HCT116 (cell line): ENCODE measurements around the gene UGDH. TPM values are rescaled to one million over a fixed set of nuclear protein-coding genes. Genes with fewer than 3 reads are reported as not detected.

ENCODE experiments used
- ATAC-seq: fragments of 200-7000 bp; cut with Tn5 transposase; 2 replicates; pipeline ENCODE4 v1.9.1; 2020; ENCODE audit warnings: mild to moderate bottlenecking, moderate library complexity
- BruUV-seq: library from RNA; stranded (reverse); fragments of 400-500 nt; replicated peaks from 2 replicates; lab custom pipeline; 2021; lab: Mats Ljungman, UMichigan
- CTCF ChIA-PET: fragments of 300-600 bp; sonication (Branson Sonifier 250); formaldehyde crosslinking; loops from one replicate; lab custom pipeline; 2021; ENCODE audit warnings: antibody characterized with exemption; lab: Charles Lee
- POLR2A ChIA-PET: fragments of 300-600, 350-600 bp; sonication (Branson Sonifier 250); formaldehyde crosslinking; loops from one replicate; lab custom pipeline; 2021; ENCODE audit warnings: antibody characterized with exemption; lab: Charles Lee
- RAD21 ChIA-PET, 2 experiments: fragments of 300-600 bp; sonication (Branson Sonifier 250); formaldehyde crosslinking; loops; one replicate each; lab custom pipeline; 2023; ENCODE audit warnings: low total read pairs in 2 of 2; ENCODE audit not compliant: uncharacterized antibody in 2 of 2, unreplicated experiment in 2 of 2, low non-redundant PET in 1 of 2; lab: Charles Lee
- DNase-seq: peaks from one replicate; pipeline ENCODE4 v3.0.0-alpha.2; 2010; ENCODE audit warnings: low read depth, low spot score
- H2AFZ ChIP-seq: fragments of 200-600 bp; shearing (Covaris generic), sonication (generic); 2 replicates; pipeline ENCODE4 v1.6.1; 2017; ENCODE audit warnings: low read depth, mixed run types, mixed read lengths, antibody characterized with exemption, low read length; ENCODE audit not compliant: poor library complexity, severe bottlenecking
- H3K27ac ChIP-seq: 2 replicates; pipeline ENCODE4 v1.5.1; 2012; ENCODE audit warnings: low read depth, low read length
- H3K27me3 ChIP-seq: fragments of 200-600 bp; sonication (generic); 2 replicates; pipeline ENCODE4 v1.6.1; 2016; ENCODE audit warnings: mixed run types, low read length, mixed read lengths; ENCODE audit not compliant: insufficient read depth
- H3K36me3 ChIP-seq, 2 experiments: fragments of 200-500 bp in 1 of 2; fragments of 200-600 bp in 1 of 2; sonication (Bioruptor generic) in 1 of 2; sonication (generic) in 1 of 2; 2 replicates each; pipeline versions ENCODE4 v1.5.1 to v1.6.1; 2014 to 2016; ENCODE audit warnings: low read length in 2 of 2, inconsistent platforms in 1 of 2, mixed read lengths in 1 of 2, mixed run types in 1 of 2; ENCODE audit not compliant: insufficient read depth in 2 of 2, control insufficient read depth in 1 of 2
- H3K4me1 ChIP-seq, 2 experiments: fragments of 200-600 bp in 1 of 2; sonication (generic) in 1 of 2; 2 replicates each; pipeline versions ENCODE4 v1.5.1 to v1.6.1; 2012 to 2017; ENCODE audit warnings: low read length in 2 of 2, inconsistent platforms in 1 of 2, mild to moderate bottlenecking in 1 of 2, mixed read lengths in 1 of 2, mixed run types in 1 of 2, moderate library complexity in 1 of 2; ENCODE audit not compliant: insufficient read depth in 2 of 2, control insufficient read depth in 1 of 2
- H3K4me2 ChIP-seq: fragments of 200-600 bp; sonication (generic); 2 replicates; pipeline ENCODE4 v1.6.1; 2017; ENCODE audit warnings: mixed run types, low read length, mixed read lengths
- H3K4me3 ChIP-seq, 2 experiments: fragments of 200-600 bp in 1 of 2; sonication (generic) in 1 of 2; replicated peaks in 1 of 2; 2 replicates each; pipeline ENCODE4 v1.5.1; 2011 to 2016; ENCODE audit warnings: low read length in 2 of 2, control low read depth in 1 of 2, low read depth in 1 of 2, mild to moderate bottlenecking in 1 of 2, mixed read lengths in 1 of 2, mixed run types in 1 of 2
- H3K79me2 ChIP-seq: fragments of 200-600 bp; sonication (generic); 2 replicates; pipeline ENCODE4 v1.6.1; 2017; ENCODE audit warnings: mild to moderate bottlenecking, mixed run types, low read length, moderate library complexity, mixed read lengths; ENCODE audit not compliant: insufficient read depth
- H3K9ac ChIP-seq: fragments of 200-600 bp; sonication (generic); 2 replicates; pipeline ENCODE4 v1.6.1; 2016; ENCODE audit warnings: low read length, mixed read lengths
- H3K9me2 ChIP-seq: fragments of 200-600 bp; sonication (generic), shearing (Covaris generic); 2 replicates; pipeline ENCODE4 v1.6.1; 2017; ENCODE audit warnings: mixed run types, mild to moderate bottlenecking, moderate library complexity; ENCODE audit not compliant: insufficient read depth
- H3K9me3 ChIP-seq, 2 experiments: fragments of 200-500 bp in 1 of 2; fragments of 200-600 bp in 1 of 2; sonication (Bioruptor generic) in 1 of 2; sonication (generic) in 1 of 2; 2 replicates each; pipeline ENCODE4 v1.6.1; 2014 to 2017; ENCODE audit warnings: low read length in 2 of 2, mixed read lengths in 2 of 2, inconsistent platforms in 1 of 2, low read depth in 1 of 2, mild to moderate bottlenecking in 1 of 2, mixed run types in 1 of 2, moderate library complexity in 1 of 2; ENCODE audit not compliant: control insufficient read depth in 1 of 2, insufficient read depth in 1 of 2
- H4K20me1 ChIP-seq: fragments of 200-600 bp; sonication (generic), shearing (Covaris generic); 2 replicates; pipeline ENCODE4 v1.6.1; 2017; ENCODE audit warnings: mixed run types, mild to moderate bottlenecking, moderate library complexity; ENCODE audit not compliant: insufficient read depth
- CBX3 ChIP-seq: IDR thresholded peaks from 2 replicates; pipeline ENCODE4 v1.6.1; 2012; ENCODE audit warnings: low read depth
- CTCF ChIP-seq, 3 experiments: fragments of 200-600 bp in 1 of 3; sonication (generic) in 1 of 3; IDR thresholded peaks in 2 of 3; conservative IDR thresholded peaks in 1 of 3; 2 replicates each; pipeline ENCODE4 v1.5.1; 2012 to 2017; ENCODE audit warnings: low read depth in 2 of 3, low read length in 2 of 3, antibody characterized with exemption in 1 of 3, borderline replicate concordance in 1 of 3, control low read depth in 1 of 3, mild to moderate bottlenecking in 1 of 3, mixed read lengths in 1 of 3, mixed run types in 1 of 3, moderate library complexity in 1 of 3; ENCODE audit not compliant: insufficient read depth in 1 of 3
- EZH2 ChIP-seq: fragments of 200-600 bp; sonication (generic); IDR thresholded peaks from 2 replicates; pipeline ENCODE4 v1.6.1; 2017; ENCODE audit warnings: antibody characterized with exemption, mixed run types
- POLR2A ChIP-seq: IDR thresholded peaks from 2 replicates; pipeline ENCODE4 v1.7.0; 2011; ENCODE audit warnings: borderline replicate concordance; ENCODE audit not compliant: insufficient read depth, insufficient read length; ENCODE audit errors: extremely low read depth
- POLR2AphosphoS5 ChIP-seq: IDR thresholded peaks from 2 replicates; pipeline ENCODE4 v1.6.1; 2011; ENCODE audit warnings: mild to moderate bottlenecking, low read depth, low read length, moderate library complexity
- RAD21 ChIP-seq: IDR thresholded peaks from 2 replicates; pipeline ENCODE4 v1.6.1; 2012; ENCODE audit warnings: low read depth, mild to moderate bottlenecking
- SIN3A ChIP-seq: IDR thresholded peaks from 2 replicates; pipeline ENCODE4 v1.6.1; 2012; ENCODE audit warnings: low read depth
- SP1 ChIP-seq: IDR thresholded peaks from 2 replicates; pipeline ENCODE4 v1.6.1; 2012; ENCODE audit warnings: low read depth
- TCF7L2 ChIP-seq: IDR thresholded peaks from 2 replicates; pipeline ENCODE4 v1.7.0; 2011; ENCODE audit warnings: borderline replicate concordance, inconsistent platforms; ENCODE audit not compliant: insufficient read depth, insufficient read length; ENCODE audit errors: extremely low read depth
- ZBTB33 ChIP-seq: IDR thresholded peaks from 2 replicates; pipeline ENCODE4 v1.6.1; 2011; ENCODE audit warnings: mild to moderate bottlenecking, low read length, moderate library complexity; ENCODE audit not compliant: insufficient replicate concordance; ENCODE audit errors: extremely low read depth
- ZNF274 ChIP-seq: fragments of 200-500 bp; sonication (Bioruptor generic); IDR thresholded peaks from 2 replicates; pipeline ENCODE4 v1.6.1; 2014; ENCODE audit warnings: mild to moderate bottlenecking, low read depth, low read length, inconsistent platforms
- intact Hi-C: fragments of 100-400 bp; cut with micrococcal nuclease; formaldehyde crosslinking; loops from 2 replicates; pipeline ENCODE4 v1.10.0; 2022
- total RNA-seq: library from RNA; stranded (reverse); gene quantifications from one replicate; pipeline ENCODE4 v1.2.1, GENCODE V29; 2021; ENCODE audit not compliant: unreplicated experiment
- TF ChIP-seq, protein P1 (sequence below): IDR thresholded peaks from 2 replicates; pipeline ENCODE4 v1.6.1; 2012
- TF ChIP-seq, protein P2 (sequence below): IDR thresholded peaks from 2 replicates; pipeline ENCODE4 v1.6.1; 2012; ENCODE audit warnings: low read depth

Gene UGDH
- total RNA-seq, 1 experiment from 2014 or later, result 67.9 TPM

- H3K9ac ChIP-seq, result no peak overlapping the region
- no peak for ATAC-seq
- H3K4me1 ChIP-seq, result no peaks in the 10 kb centered on the region; a peak in 1 of 4 replicates
- H3K4me3 ChIP-seq, result no peak overlapping the region
- intact Hi-C loops, result no loop called here
- ChIA-PET RAD21 (no interaction called here), POLR2A (no interaction called here), CTCF (no interaction called here)
- no peak overlapping the region for H3K4me2 ChIP-seq
- no peak overlapping the region for H3K27ac ChIP-seq
- H3K79me2 ChIP-seq, result no peaks in the 10 kb centered on the region
- no peak for DNase-seq
- peaks cover 7 to 22% of the 10 kb centered on the region in 2 experiments; a peak in 3 of 4 replicates for H3K36me3 ChIP-seq
- H3K27me3 ChIP-seq, result no peaks in the 10 kb centered on the region
- no peak for TF ChIP-seq ZBTB33
- TF ChIP-seq RAD21, result no peak
- TF ChIP-seq TCF7L2, result no peak
- no peak for TF ChIP-seq SP1
- no peak for TF ChIP-seq CBX3
- TF ChIP-seq POLR2A, result no peak
- TF ChIP-seq, protein P1, sequence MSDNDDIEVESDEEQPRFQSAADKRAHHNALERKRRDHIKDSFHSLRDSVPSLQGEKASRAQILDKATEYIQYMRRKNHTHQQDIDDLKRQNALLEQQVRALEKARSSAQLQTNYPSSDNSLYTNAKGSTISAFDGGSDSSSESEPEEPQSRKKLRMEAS, result no peak
- TF ChIP-seq CTCF (IDR thresholded peaks at IDR 0.05 in 2 of 3, conservative IDR thresholded peaks at IDR 0.05 in 1 of 3; ENCODE audit: borderline replicate concordance in 1 of 3, insufficient read depth in 1 of 3, low read depth in 2 of 3, low read length in 2 of 3), result no peak
- no peak for TF ChIP-seq EZH2
- TF ChIP-seq POLR2AphosphoS5, result no peak
- TF ChIP-seq, protein P2, sequence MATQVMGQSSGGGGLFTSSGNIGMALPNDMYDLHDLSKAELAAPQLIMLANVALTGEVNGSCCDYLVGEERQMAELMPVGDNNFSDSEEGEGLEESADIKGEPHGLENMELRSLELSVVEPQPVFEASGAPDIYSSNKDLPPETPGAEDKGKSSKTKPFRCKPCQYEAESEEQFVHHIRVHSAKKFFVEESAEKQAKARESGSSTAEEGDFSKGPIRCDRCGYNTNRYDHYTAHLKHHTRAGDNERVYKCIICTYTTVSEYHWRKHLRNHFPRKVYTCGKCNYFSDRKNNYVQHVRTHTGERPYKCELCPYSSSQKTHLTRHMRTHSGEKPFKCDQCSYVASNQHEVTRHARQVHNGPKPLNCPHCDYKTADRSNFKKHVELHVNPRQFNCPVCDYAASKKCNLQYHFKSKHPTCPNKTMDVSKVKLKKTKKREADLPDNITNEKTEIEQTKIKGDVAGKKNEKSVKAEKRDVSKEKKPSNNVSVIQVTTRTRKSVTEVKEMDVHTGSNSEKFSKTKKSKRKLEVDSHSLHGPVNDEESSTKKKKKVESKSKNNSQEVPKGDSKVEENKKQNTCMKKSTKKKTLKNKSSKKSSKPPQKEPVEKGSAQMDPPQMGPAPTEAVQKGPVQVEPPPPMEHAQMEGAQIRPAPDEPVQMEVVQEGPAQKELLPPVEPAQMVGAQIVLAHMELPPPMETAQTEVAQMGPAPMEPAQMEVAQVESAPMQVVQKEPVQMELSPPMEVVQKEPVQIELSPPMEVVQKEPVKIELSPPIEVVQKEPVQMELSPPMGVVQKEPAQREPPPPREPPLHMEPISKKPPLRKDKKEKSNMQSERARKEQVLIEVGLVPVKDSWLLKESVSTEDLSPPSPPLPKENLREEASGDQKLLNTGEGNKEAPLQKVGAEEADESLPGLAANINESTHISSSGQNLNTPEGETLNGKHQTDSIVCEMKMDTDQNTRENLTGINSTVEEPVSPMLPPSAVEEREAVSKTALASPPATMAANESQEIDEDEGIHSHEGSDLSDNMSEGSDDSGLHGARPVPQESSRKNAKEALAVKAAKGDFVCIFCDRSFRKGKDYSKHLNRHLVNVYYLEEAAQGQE, result no peak
- TF ChIP-seq SIN3A, result no peak
- TF ChIP-seq ZNF274, result no peak
- H2AFZ ChIP-seq, result no peak overlapping the region
- no peaks in the 10 kb centered on the region for H3K9me3 ChIP-seq
- H4K20me1 ChIP-seq, result no peaks in the 10 kb centered on the region
- H3K9me2 ChIP-seq, result no peaks in the 10 kb centered on the region
- no TSS peak for BruUV-seq
Measured at GRCh38 chr4:39497909-39498726, 29.1 kb downstream of the UGDH start.
